ENCODE measurements around the gene SAMD4A. TPM values are rescaled to one million over a fixed set of nuclear protein-coding genes. Genes with fewer than 3 reads are reported as not detected.

Gene SAMD4A
- total and polyA plus RNA-seq, 2 experiments from 2014 or later = 7.2 to 33.0 TPM

DNA sequence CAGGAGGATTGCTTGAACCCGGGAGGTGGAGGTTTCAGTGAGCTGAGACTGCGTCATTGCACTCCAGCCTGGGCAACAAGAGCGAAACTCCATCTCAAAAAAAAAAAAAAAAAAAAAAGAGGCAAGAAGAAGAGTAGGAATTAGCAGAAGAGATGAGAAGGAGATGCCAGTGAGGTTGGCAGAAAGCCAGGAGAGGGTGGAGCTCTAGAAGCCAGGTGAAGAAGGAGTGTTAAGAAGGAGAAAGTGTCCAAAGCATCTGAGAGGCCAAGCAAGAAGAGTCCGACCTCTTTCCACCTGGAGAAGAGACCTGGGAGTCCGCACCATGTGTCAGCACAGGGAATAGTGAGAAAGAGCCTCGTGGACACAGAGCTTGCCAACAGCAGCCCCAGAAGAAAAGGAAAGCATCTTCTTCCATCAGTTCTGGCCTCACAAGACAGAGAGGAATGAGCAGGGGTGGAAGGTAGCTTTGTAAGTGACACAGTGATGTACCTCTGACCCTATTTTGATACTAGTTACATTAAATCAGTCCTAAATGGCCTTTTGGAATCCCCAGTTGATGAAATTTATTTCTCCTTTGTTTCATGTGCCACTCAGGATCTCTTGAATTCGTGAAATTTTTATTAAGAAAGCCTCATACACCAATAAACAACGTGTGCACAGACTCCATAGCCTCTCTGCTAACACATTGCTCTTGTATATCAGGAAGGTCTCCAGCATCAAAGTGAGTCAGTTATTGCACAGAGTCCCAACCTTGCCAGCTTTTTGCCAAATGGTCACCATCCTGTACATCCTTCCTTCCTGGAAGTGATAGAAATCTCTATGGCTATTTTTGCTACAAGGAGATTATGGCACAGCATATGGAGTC is 70.6 kb downstream of the SAMD4A start:
- Histone ChIP-seq H3K27me3 (replicated peaks; ENCODE audit: insufficient read depth) (no peaks in the 10 kb centered on the region), H4K20me1 (ENCODE audit: insufficient read depth) (peaks cover 7% of the 10 kb centered on the region; the same call in 1 of the 2 replicates), H3K4me2 (ENCODE audit: unreplicated experiment) (no peak overlapping the region), H3F3A (ENCODE audit: insufficient read depth) (0 out of 2 replicates have a peak, but pooled peaks cover 5% of the 10 kb centered on the region), H3K9ac (no peak overlapping the region), H2AFZ (no peak overlapping the region), H3K79me2 (ENCODE audit: insufficient read depth) (peaks cover 100% of the 10 kb centered on the region), H3K36me3 (ENCODE audit: low read depth) (no peaks in the 10 kb centered on the region), H3K4me3 (no peak overlapping the region), H3K4me1 (ENCODE audit: insufficient read depth) (peaks cover 26% of the 10 kb centered on the region), H3K9me3 (ENCODE audit: low read depth) (no peaks in the 10 kb centered on the region), H3K27ac (no peak overlapping the region), H3K9me2 (ENCODE audit: insufficient read depth) (no peaks in the 10 kb centered on the region)
- DNase-seq = peak; percentile 61
- in situ Hi-C loops (cut with MboI) = no loop called here
- TF ChIP-seq EZH2 (IDR thresholded peaks at IDR 0.05; ENCODE audit: insufficient read depth, poor library complexity, severe bottlenecking) = no peak
- TF ChIP-seq EZH2phosphoT487 (IDR thresholded peaks at IDR 0.05; ENCODE audit: insufficient read depth, low read depth) = no peak
- WGBS, 2 experiments (ENCODE audit: low coverage in 1 of 2, low lambda C conversion rate in 2 of 2, missing lambda C conversion rate in 2 of 2) = 74 to 77% methylated on average over 7 to 8 of the region's 8 CpGs

GRCh38 chr14:54638135-54638446 is 71.2 kb downstream of the SAMD4A start:
- H3K4me2 ChIP-seq (ENCODE audit: unreplicated experiment) = no peak overlapping the region
- no peak overlapping the region for H2AFZ ChIP-seq
- no peak for DNase-seq
- no peaks in the 10 kb centered on the region for H3K9me2 ChIP-seq (ENCODE audit: insufficient read depth)
- H3F3A ChIP-seq (ENCODE audit: insufficient read depth) = 0 out of 2 replicates have a peak, but pooled peaks cover 5% of the 10 kb centered on the region
- no peaks in the 10 kb centered on the region for H3K27me3 ChIP-seq (replicated peaks; ENCODE audit: insufficient read depth)
- H3K9me3 ChIP-seq (ENCODE audit: low read depth) = no peaks in the 10 kb centered on the region
- H3K27ac ChIP-seq = no peak overlapping the region
- H3K36me3 ChIP-seq (ENCODE audit: low read depth) = no peaks in the 10 kb centered on the region
- no peak for TF ChIP-seq EZH2phosphoT487 (IDR thresholded peaks at IDR 0.05; ENCODE audit: insufficient read depth, low read depth)
- TF ChIP-seq EZH2 (IDR thresholded peaks at IDR 0.05; ENCODE audit: insufficient read depth, poor library complexity, severe bottlenecking) = no peak
- no peak overlapping the region for H3K4me3 ChIP-seq
- peaks cover 100% of the 10 kb centered on the region for H3K79me2 ChIP-seq (ENCODE audit: insufficient read depth)
- H3K4me1 ChIP-seq (ENCODE audit: insufficient read depth) = peaks cover 26% of the 10 kb centered on the region
- H4K20me1 ChIP-seq (ENCODE audit: insufficient read depth) = peaks cover 7% of the 10 kb centered on the region; the same call in 1 of the 2 replicates
- in situ Hi-C loops (cut with MboI) = no loop called here
- H3K9ac ChIP-seq = no peak overlapping the region
- WGBS, 2 experiments (ENCODE audit: low coverage in 1 of 2, low lambda C conversion rate in 2 of 2, missing lambda C conversion rate in 2 of 2) = 72 to 74% methylated on average over 6 of the region's 6 CpGs

GRCh38 chr14:54639611-54640010 is 72.7 kb downstream of the SAMD4A start:
- H3K9me3 ChIP-seq (ENCODE audit: low read depth) = no peaks in the 10 kb centered on the region
- H3K4me2 ChIP-seq (ENCODE audit: unreplicated experiment) = no peak overlapping the region
- no peak overlapping the region for H2AFZ ChIP-seq
- H3K27me3 ChIP-seq (replicated peaks; ENCODE audit: insufficient read depth) = no peaks in the 10 kb centered on the region
- peaks cover 7% of the 10 kb centered on the region; the same call in 1 of the 2 replicates for H4K20me1 ChIP-seq (ENCODE audit: insufficient read depth)
- H3K9me2 ChIP-seq (ENCODE audit: insufficient read depth) = no peaks in the 10 kb centered on the region
- H3K4me1 ChIP-seq (ENCODE audit: insufficient read depth) = peaks cover 33% of the 10 kb centered on the region
- H3K27ac ChIP-seq = no peak overlapping the region
- no peak for DNase-seq
- H3K9ac ChIP-seq = no peak overlapping the region
- 0 out of 2 replicates have a peak, but pooled peaks cover 5% of the 10 kb centered on the region for H3F3A ChIP-seq (ENCODE audit: insufficient read depth)
- H3K79me2 ChIP-seq (ENCODE audit: insufficient read depth) = peaks cover 100% of the 10 kb centered on the region
- in situ Hi-C loops (cut with MboI) = no loop called here
- TF ChIP-seq EZH2phosphoT487 (IDR thresholded peaks at IDR 0.05; ENCODE audit: insufficient read depth, low read depth) = no peak
- TF ChIP-seq EZH2 (IDR thresholded peaks at IDR 0.05; ENCODE audit: insufficient read depth, poor library complexity, severe bottlenecking) = no peak
- H3K4me3 ChIP-seq = no peak overlapping the region
- H3K36me3 ChIP-seq (ENCODE audit: low read depth) = no peaks in the 10 kb centered on the region
- 44 to 60% methylated on average over 2 of the region's 2 CpGs for WGBS, 2 experiments (ENCODE audit: low coverage in 1 of 2, low lambda C conversion rate in 2 of 2, missing lambda C conversion rate in 2 of 2)

DNA sequence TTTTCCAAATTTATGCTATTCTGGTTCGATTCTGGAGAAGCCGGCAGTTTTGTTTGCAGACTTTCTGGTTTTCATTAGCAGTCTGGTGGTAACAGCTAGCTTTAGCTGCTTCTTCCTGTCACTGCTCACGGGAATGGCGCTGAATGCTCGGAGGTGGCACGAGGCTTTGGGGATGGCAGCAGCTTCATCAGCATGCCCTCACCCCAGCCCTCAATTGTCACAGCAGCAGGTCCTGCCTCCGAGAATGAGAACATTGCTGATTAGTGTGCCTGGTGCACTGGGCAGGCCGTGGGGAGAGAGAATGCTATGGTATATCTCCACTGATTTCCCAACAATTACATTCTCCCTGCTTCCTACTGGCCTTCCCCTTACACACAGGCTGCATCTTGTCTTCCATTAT is 73.6 kb downstream of the SAMD4A start:
- no peak overlapping the region for H3K27ac ChIP-seq
- no peak overlapping the region for H2AFZ ChIP-seq
- no peaks in the 10 kb centered on the region for H3K36me3 ChIP-seq (ENCODE audit: low read depth)
- peaks cover 33% of the 10 kb centered on the region for H3K4me1 ChIP-seq (ENCODE audit: insufficient read depth)
- no peaks in the 10 kb centered on the region for H3K9me2 ChIP-seq (ENCODE audit: insufficient read depth)
- 0 out of 2 replicates have a peak, but pooled peaks cover 5% of the 10 kb centered on the region for H3F3A ChIP-seq (ENCODE audit: insufficient read depth)
- in situ Hi-C loops (cut with MboI) = no loop called here
- no peak for TF ChIP-seq EZH2 (IDR thresholded peaks at IDR 0.05; ENCODE audit: insufficient read depth, poor library complexity, severe bottlenecking)
- H3K9me3 ChIP-seq (ENCODE audit: low read depth) = no peaks in the 10 kb centered on the region
- 15 to 17% methylated on average over 8 of the region's 8 CpGs for WGBS, 2 experiments (ENCODE audit: low coverage in 1 of 2, low lambda C conversion rate in 2 of 2, missing lambda C conversion rate in 2 of 2)
- no peak overlapping the region for H3K4me2 ChIP-seq (ENCODE audit: unreplicated experiment)
- H3K27me3 ChIP-seq (replicated peaks; ENCODE audit: insufficient read depth) = no peaks in the 10 kb centered on the region
- H3K4me3 ChIP-seq = no peak overlapping the region
- no peak overlapping the region for H3K9ac ChIP-seq
- DNase-seq = peak; percentile 35
- H3K79me2 ChIP-seq (ENCODE audit: insufficient read depth) = peaks cover 100% of the 10 kb centered on the region
- H4K20me1 ChIP-seq (ENCODE audit: insufficient read depth) = peaks cover 7% of the 10 kb centered on the region; the same call in 1 of the 2 replicates
